DMS 273 (cell line): ENCODE results near the gene POLG.
"Not testable (repeated sequence)": the region's sequence is repeated elsewhere in the genome, so short reads cannot be mapped to it uniquely, and the experiment has no call there.

Experiments
- DNase-seq: peaks from one replicate; lab custom pipeline; 2025; ENCODE audit not compliant: unreplicated experiment; lab: John Stamatoyannopoulos, UW

Gene POLG

DNA sequence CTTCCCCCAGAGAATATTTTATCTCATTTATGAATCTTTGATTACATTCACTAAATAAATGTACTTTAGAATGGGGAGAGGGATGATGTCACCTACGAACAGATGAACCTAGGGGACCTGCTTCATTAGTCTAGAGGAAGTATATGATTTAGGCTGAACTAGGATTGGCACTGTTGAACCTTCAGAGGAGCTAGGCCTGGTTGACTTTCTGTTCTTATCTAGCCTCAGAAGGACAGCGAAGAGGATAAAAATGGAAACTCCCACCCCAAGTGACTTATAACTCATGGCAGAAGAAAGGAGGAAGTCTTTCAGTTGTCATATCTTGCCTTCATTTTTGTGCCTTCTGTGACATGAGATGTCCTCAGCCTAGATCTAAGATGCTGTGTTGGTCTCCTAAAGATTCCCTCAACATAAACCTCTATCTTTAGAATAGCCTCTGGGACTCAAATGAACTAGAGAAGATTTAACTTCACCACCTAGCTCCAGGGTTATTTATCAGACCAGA is 42.6 kb downstream of the POLG start:
- DNase-seq = no peak

DNA sequence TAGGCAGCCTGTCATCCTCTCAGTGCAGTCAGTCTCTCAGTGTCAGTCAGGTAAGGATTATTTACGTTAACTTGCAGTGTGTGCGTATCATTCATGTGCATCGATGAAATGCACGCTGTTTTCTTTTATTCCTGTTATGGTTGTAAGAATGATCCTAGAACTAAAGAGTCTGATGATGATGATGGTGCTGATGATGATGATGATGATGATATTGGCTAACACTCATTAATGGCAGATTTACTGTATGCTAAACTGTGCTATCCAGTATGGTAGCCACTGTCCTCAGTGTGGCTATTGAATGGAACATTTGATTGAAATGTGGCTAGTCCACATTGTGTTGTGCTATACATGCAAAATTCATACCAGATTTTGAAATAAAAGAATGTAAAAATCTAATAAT is 51.4 kb downstream of the POLG start:
- DNase-seq = no peak

DNA sequence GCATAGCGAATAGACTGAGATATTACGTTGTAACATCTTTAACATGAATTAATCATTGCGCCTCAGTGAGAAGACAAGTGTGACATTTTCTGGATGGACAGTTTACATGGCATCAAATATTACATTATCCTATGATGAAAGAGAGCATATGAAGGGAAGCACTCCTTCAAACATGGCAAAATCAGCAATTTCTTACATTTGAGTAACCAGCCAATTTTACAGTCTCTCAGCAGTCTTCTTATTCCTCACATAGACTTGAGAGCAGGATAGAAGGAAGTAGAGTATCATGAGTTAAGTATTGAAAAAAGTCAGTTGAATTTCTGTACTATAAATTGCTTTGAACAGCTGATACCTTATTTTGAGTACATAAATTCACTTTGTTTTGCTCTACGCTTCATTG is 52.0 kb downstream of the POLG start:
- no peak for DNase-seq

DNA sequence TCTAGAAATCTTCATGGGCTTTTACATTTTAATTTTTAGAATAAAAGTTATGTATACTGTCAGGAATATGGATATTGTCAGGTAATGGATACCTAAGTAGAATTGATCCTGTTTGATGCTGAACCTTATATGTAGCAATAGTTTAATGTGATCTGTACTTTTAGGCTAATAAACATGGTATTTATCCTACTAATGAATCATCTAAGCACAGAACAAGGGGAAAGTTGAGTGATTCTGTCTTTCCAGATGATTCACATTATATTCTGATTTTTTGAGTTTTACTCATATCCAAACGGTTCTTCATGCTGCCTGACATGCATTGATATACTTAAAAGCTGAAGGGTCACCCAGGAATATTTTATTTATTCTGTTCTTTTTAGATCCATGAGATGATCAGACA is 56.3 kb downstream of the POLG start:
- no peak for DNase-seq

DNA sequence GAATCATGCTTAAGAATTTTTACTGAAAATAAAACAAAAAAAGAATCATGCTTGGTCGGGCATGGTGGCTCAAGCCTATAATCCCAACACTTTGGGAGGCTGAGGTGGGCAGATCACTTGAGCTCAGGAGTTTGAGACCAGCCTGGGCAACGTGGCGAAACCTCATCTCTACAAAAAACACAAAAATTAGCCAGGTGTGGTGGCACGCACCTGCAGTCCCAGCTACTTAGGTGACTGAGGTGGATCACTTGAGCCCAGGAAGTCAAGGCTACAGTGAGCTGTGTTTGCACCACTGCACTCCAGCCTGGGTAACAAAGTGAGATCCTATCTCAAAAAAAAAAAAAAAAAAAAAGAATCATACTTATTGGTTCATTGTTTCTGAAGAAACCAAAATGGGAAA is 57.3 kb downstream of the POLG start:
- DNase-seq = not testable (repeated sequence)
